Measurements from ENCODE around the gene FBXW2.
A peak's percentile ranks its signal among the peaks of the same experiment; 100 is the strongest.
"Not testable (repeated sequence)": the region's sequence is repeated elsewhere in the genome, so short reads cannot be mapped to it uniquely, and the experiment has no call there.

The FBXW2 gene

DNA sequence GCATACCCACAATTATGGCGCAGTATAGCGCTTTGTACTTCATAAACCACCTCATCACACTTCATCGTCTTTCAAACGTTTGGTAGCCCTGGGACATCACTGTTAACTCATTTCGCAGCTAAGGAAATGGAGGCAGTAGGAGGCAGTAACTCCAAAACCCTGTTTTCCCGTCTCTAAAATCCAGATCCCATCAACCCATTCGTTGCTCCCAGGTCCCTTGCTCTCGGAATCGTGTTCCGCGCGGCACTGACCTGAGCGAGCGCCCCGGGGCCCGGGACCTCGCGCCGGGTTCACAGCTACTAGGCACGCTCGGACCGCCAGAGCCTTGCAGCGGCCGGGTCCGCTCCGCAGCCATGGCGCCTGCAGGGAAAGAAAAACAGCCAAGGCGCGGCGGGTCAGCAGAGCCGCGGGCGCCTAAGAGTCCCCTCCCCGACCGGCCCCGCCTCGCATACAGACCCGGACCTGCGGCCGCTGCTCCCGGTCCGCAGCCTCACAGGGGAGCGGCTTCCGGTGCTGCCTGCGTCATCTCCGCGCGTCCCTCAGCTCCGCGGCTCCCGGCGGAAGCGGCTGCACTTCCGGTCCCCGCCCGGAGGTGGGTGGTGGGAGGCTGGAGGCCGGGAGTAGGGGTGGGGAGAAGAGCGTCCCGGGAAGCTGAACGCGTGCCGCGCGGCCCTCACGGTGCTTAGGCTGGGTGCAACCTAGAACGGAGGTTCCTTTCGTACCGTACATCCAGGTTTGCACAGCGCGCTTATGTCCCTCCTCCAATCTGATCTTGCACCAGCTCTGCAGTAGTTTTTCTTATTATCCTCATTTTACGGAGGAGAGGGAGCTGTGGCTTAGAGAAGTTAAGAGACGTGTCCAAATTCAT, at the start of gene FBXW2:
Gene FBXW2, minus strand, starts transcription at position 519 of the 868 bp plus-strand sequence. CDS start 5,158 bp downstream, outside the sequence.
- peak; percentile 62 to 76 for DNase-seq (ENCODE audit: low read depth in 2 of 2)

- no peak for DNase-seq (ENCODE audit: low read depth in 2 of 2)
Observed at GRCh38 chr9:120841930-120842684, 48.9 kb upstream of the FBXW2 start.

DNA sequence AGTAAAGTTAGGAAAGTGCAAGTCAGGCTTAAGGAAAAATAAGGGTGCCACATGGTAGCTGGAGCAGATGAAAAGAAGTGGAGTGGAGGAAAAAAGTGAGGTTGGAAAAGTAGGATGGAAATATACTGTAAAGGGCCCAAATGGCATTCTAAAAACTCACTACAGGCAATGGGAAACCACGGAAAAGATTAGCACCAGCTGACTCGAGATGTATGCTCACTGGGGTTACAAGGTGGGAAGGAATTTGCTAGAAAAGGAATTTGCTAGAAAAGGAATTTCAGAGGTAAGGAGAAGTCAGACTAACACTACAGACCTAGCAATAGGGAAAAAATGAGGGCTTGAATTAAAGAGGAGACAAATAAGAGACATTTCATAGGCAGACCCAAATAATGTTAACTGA, 45.9 kb upstream of the FBXW2 start:
- DNase-seq (ENCODE audit: low read depth in 2 of 2) = no peak

DNA sequence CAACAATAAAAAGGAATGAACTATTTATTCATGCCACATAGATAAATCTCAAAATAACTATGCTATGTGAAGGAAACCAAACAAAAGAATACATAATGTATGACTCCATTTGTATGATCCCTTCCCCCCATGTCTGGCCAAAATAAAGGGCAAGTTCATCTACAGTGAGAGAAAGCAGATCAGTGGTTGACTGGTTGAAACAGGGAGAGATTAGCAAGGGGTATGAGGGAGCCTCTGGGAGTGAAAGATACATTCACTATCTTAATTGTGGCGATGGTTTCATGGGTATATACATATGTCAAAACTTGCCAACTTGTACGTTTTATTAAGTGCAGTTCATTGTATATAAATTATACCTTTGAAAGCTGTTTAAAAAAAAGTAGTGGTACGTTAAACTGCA, 44.7 kb upstream of the FBXW2 start:
- DNase-seq (ENCODE audit: low read depth in 2 of 2) = no peak

- no peak for DNase-seq (ENCODE audit: low read depth in 2 of 2)
Observed at GRCh38 chr9:120833325-120833724, 40.1 kb upstream of the FBXW2 start.

DNA sequence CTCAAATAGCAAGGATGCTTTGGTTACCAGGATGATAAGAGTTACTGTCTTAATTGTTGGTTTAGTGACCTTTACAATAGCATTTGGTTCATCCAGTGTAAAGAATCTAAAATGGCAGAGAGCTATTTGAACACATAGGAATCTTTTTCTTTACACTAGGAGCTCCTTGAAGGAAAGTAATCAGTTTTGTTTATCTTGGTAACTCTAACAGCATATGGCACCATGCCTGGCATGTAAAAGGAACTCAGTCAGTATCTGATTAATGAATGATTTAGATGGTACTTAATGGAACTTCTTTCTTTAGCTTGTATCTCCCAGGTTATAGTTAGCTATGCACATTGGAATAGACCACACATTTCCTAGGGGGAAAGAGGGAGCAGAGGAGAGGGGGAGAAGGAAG, 39.6 kb upstream of the FBXW2 start:
- no peak for DNase-seq (ENCODE audit: low read depth in 2 of 2)

- DNase-seq (ENCODE audit: low read depth in 2 of 2) = no peak
Observed at GRCh38 chr9:120830865-120831264, 37.6 kb upstream of the FBXW2 start.

DNA sequence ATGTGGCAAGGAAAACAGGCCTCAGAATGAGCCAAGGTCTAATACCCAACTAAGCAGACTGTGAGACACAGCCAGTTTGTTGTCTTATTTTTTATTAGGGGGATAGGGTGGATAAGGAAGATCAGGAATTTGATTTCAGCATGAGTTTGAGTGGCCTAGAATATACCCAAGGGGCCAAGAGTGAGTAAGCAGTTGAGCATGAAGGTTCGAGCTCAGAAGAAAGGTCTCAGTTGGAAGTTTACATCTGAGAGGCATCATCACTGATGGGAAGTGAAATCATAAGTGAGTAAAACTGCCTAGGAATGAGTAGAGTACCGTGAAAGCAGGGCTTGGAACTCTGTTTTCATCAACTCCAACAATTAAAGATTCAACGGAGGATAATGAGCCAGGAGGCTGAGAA, 36.9 kb upstream of the FBXW2 start:
- DNase-seq (ENCODE audit: low read depth in 2 of 2) = no peak

DNA sequence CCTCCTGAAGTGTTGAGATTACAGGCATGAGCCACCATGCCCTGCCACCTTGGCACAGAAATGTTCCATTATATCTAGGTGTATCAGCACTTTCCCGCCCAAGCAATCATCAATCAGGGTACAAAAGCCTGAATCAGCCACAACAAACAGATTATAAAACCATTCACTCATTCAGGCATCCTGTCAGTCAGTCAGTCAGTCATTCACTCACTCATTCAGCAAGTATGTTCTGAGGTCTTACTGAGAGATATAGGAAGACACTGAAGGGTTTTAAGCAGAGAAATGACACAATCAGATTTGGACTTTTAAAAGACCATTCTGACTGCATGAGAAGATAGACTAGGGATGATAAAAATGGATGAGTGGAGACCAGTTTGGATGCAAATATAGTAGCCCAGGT, 36.4 kb upstream of the FBXW2 start:
- no peak for DNase-seq (ENCODE audit: low read depth in 2 of 2)

GRCh38 chr9:120820095-120820494, 26.9 kb upstream of the FBXW2 start:
- no peak for DNase-seq (ENCODE audit: low read depth in 2 of 2)

- DNase-seq (ENCODE audit: low read depth in 2 of 2) = no peak
Observed at GRCh38 chr9:120818595-120818994, 25.4 kb upstream of the FBXW2 start.

DNA sequence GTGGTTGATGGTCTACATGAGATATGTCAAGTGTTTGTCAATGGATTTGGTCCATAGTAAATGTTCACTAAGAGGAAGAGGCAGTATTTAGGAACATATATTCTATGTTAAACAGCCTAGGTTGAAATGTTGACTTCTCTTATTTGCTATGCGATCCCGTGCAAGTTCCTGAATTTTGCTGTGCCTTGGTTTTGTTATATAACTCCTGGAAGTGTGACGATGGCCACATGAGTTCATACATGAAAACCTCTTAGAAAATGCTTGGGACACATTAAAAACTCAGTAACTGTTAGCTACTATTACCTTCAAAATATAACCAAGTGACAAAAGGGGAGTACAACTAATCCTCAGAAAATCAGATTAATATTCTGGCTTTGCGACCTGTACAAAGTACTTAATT, 21.9 kb upstream of the FBXW2 start:
- DNase-seq (ENCODE audit: low read depth in 2 of 2) = no peak

DNA sequence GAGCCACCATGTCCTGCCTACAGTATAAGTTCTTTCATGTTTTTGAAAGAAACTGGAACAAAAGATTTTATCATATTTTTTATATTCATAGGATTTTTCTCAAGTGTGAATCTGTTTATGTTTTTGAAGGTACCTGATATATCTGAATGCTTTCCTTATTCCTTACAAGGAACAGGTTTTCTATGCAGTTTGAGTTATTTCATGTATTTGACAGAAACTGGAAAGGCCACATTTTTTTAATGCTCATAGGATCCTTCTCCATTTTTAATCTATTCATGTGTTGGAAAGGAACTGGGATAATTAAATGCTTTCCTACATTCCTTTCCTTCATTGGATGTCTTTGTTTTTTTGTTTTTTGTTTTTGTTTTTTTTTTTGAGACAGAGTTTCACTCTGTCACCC, 15.7 kb upstream of the FBXW2 start:
- DNase-seq (ENCODE audit: low read depth in 2 of 2) = no peak

DNA sequence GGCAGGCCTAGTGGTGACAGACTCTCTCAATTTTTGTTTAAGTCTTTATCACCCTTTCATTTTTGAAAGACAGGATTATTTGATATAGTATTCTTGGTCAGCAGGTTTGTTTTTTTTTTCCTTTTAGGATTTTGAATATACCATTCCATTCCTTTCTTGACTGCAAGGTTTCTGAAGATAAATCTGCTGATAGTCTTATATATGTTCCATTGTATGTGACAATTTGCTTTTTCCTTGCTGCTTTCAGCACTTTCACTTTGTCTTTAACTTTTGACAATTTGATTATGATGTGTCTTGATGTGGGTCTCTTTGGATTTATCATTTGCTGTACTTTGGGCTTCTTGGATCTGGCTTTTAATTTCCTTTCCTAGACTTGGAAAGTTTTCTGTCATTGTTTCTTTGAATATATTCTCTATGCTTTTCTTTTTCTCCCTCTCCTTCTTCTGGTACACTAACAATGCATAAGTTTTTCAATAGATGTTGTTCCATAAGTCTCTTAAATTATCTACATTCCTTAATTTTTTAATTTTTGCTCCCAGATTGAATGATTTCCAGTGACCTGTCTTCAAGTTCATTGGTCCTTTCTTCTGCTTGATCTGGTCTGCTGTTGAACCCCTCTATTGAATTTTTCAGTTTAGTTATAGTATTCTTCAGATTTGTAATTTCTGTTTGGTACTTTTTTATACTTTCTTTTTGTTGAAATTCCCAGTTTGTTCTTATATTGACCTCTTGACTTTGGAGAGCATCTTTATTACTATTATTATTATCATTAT, 14.6 kb upstream of the FBXW2 start:
- DNase-seq (ENCODE audit: low read depth in 2 of 2) = no peak

DNA sequence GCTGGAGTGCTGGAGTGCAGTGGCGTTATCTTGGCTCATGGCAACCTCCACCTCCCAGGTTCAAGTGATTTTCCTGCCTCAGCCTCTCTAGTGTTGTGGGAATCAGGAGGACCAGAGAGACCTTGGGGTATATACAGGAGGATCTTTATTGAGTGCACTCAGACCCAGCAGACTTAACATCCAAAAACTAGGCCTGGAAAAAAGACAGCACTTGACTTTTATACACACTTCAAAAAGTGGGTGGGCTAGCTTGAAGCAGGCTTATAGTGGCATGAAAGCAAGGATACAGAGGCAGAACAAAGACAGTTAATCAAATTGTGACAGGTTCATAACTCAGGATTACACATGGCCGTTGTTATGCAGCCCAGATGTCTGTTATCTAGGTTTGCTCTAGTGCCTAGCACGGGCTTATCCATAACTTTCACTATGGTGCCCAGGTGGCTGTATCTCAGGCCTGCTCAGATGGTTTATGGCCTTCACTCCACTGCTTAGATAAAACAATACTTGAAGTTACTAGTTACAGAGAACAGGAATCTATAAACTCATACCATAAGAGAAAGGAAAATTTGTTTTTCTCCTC, 11.7 kb upstream of the FBXW2 start:
- not testable (repeated sequence) for DNase-seq (ENCODE audit: low read depth in 2 of 2)

DNA sequence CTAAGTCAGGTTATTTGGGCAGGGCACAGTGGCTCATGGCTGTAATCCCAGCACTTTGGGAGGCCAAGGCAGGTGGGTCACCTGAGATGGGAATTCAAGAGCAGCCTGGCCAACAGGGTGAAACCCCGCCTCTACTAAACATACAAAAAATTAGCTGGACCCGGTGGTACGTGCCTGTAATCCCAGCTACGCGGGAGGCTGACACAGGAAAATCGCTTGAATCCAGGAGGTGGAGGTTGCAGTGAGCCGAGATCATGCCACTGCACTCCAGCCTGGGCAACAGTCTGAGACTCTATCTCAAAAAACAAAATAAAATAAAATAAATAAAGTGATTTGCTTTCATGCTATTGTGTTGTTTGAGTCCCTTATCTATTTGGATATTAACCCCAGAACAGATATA, 8.2 kb upstream of the FBXW2 start:
- DNase-seq (ENCODE audit: low read depth in 2 of 2) = no peak

- DNase-seq (ENCODE audit: low read depth in 2 of 2) = no peak
Observed at GRCh38 chr9:120791161-120791560, 2.1 kb downstream of the FBXW2 start.

DNA sequence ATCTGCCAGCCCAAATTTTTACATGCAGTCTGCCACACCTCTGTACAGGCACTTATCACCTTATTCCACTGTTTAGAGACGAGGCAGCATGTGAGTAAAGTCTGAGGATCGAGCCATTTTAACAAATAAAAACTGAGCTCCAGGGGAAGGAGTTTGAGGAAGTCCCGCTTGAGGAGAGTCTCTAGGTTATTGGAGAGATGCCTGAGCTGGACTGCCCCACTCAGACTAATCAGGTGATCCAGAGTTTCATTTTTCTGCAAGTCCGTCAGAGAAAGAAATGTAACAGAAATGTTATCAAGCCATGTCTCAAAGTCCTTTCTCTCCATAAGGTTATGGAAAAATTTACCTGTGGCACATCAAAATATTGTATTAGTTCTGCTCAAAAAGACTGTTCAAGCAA, 5.3 kb downstream of the FBXW2 start:
- no peak for DNase-seq (ENCODE audit: low read depth in 2 of 2)

DNA sequence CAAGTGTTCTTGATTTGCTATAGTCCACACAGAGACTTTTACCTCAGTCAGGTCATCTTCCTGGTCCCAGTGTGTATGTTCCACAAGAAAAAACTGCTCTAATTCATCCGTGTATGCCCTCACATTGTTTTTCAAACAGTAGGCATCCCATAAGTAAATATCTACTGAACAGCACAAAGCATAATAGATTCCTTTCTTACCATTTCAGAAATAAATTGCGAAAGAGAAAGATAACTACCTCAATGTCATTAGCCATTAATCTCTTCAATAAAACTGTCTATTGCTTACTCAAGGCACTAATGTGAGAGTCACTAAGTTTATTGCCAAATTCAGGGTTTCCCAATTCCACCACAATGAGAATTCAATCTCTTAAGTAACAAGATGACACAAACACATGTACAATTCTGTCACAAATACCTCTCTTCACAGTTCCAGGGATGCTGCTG, 9.6 kb downstream of the FBXW2 start:
- DNase-seq (ENCODE audit: low read depth in 2 of 2) = no peak

DNA sequence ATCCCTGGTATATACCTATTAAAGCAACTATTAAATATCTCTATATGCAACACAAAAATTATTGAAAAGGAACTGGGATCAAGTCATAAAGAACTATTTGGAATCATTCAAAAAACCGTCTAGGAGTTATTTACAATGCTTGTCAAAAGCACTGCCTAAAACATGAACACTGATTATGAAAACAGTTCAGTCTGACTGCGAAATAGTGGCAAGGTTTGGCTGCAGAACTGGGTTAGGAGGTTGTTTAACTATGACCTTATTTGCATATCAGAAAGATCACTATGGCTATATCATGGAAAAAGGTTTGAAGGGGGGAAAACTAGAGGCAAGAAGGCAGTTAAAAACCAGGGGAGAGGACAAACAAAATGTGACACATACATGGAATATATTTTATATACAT, 12.0 kb downstream of the FBXW2 start:
- DNase-seq (ENCODE audit: low read depth in 2 of 2) = no peak

- no peak for DNase-seq (ENCODE audit: low read depth in 2 of 2)
Observed at GRCh38 chr9:120780367-120780766, 12.8 kb downstream of the FBXW2 start.

- no peak for DNase-seq (ENCODE audit: low read depth in 2 of 2)
Observed at GRCh38 chr9:120779227-120779626, 14.0 kb downstream of the FBXW2 start.

Measured in stimulated activated CD4-positive, alpha-beta T cell treated with anti-CD3 and anti-CD28 coated beads, Interleukin-1b, Interleukin-23, amount 100 ng/mL, for 1 hour (primary cell).